EL (cell line): Measurements from ENCODE around the gene UNC13D.
"Not testable (repeated sequence)": the region's sequence is repeated elsewhere in the genome, so short reads cannot be mapped to it uniquely, and the experiment has no call there.

Source experiments
- DNase-seq: peaks from one replicate; pipeline ENCODE4 v3.0.0-alpha.2; 2016

UNC13D gene

GRCh38 chr17:75843577-75844529 is at the start of gene UNC13D:
TSS of gene UNC13D (minus strand) at chr17:75844404. CDS start at chr17:75844337, 67 bp downstream.
- no peak for DNase-seq

- DNase-seq = no peak
Measured at GRCh38 chr17:75893305-75894048, 49.3 kb upstream of the UNC13D start.

- DNase-seq = no peak
Measured at GRCh38 chr17:75892556-75893224, 48.5 kb upstream of the UNC13D start.

GRCh38 chr17:75891605-75892555 is 47.7 kb upstream of the UNC13D start:
- DNase-seq = no peak

- no peak for DNase-seq
Measured at GRCh38 chr17:75891022-75891604, 46.9 kb upstream of the UNC13D start.

- DNase-seq = no peak
Measured at GRCh38 chr17:75889454-75889853, 45.2 kb upstream of the UNC13D start.

GRCh38 chr17:75888484-75888883 is 44.3 kb upstream of the UNC13D start:
- DNase-seq = no peak

- not testable (repeated sequence) for DNase-seq
Measured at GRCh38 chr17:75885860-75886259, 41.7 kb upstream of the UNC13D start.

- DNase-seq = no peak
Measured at GRCh38 chr17:75885431-75885830, 41.2 kb upstream of the UNC13D start.

GRCh38 chr17:75881678-75882454 is 37.7 kb upstream of the UNC13D start:
- DNase-seq = no peak

GRCh38 chr17:75880266-75880665 is 36.1 kb upstream of the UNC13D start:
- DNase-seq = no peak

- peak; percentile 56 for DNase-seq
Measured at GRCh38 chr17:75878174-75878998, 34.2 kb upstream of the UNC13D start, which contains the start of gene TRIM47. TSS of gene TRIM47 (minus strand) at chr17:75878581. CDS start at chr17:75878548, 33 bp downstream.

GRCh38 chr17:75877752-75878173 is 33.6 kb upstream of the UNC13D start:
- peak; percentile 76 for DNase-seq

- DNase-seq = peak; percentile 97
Measured at GRCh38 chr17:75876938-75877751, 32.9 kb upstream of the UNC13D start.

GRCh38 chr17:75876190-75876937 is 32.2 kb upstream of the UNC13D start:
- DNase-seq = no peak

- DNase-seq = no peak
Measured at GRCh38 chr17:75875940-75876189, 31.7 kb upstream of the UNC13D start.

- DNase-seq = no peak
Measured at GRCh38 chr17:75875182-75875939, 31.2 kb upstream of the UNC13D start.
